PC-3 (cell line): ENCODE data around the gene HERC2. TPM values are rescaled to one million over a fixed set of nuclear protein-coding genes. Genes with fewer than 3 reads are reported as not detected.
A peak's percentile ranks its signal among the peaks of the same experiment; 100 is the strongest.

Experiments used
- ATAC-seq: fragments of 200-7000 bp; cut with Tn5 transposase; 2 replicates; pipeline ENCODE4 v1.9.1; 2020; ENCODE audit warnings: mild to moderate bottlenecking, moderate library complexity
- BruUV-seq: library from RNA; stranded (reverse); fragments of 400-500 nt; replicated peaks from 2 replicates; lab custom pipeline; 2021; lab: Mats Ljungman, UMichigan
- CTCF ChIA-PET: fragments of 300-600 bp; sonication (Branson Sonifier 250); formaldehyde crosslinking; loops from one replicate; lab custom pipeline; 2022; ENCODE audit warnings: antibody characterized with exemption; lab: Charles Lee
- POLR2A ChIA-PET: fragments of 300-600 bp; sonication (Branson Sonifier 250); formaldehyde crosslinking; loops from one replicate; lab custom pipeline; 2022; ENCODE audit warnings: antibody characterized with exemption; ENCODE audit not compliant: unreplicated experiment; lab: Charles Lee
- DNase-seq: peaks from one replicate; pipeline ENCODE4 v3.0.0-alpha.2; 2015
- H2AFZ ChIP-seq: fragments of 300-600 bp; sonication (generic); 2 replicates; pipeline ENCODE4 v1.6.0; 2016; ENCODE audit warnings: antibody characterized with exemption, low read length
- H3F3A ChIP-seq: fragments of 300-600 bp; sonication (generic); one replicate; pipeline ENCODE4 v1.6.0; 2017; ENCODE audit warnings: antibody characterized with exemption, low read length, control low read depth, mild to moderate bottlenecking; ENCODE audit not compliant: unreplicated experiment
- H3K27ac ChIP-seq: fragments of 300-600 bp; sonication (generic); 2 replicates; pipeline ENCODE4 v1.5.1; 2016; ENCODE audit warnings: mild to moderate bottlenecking, low read length
- H3K27me3 ChIP-seq: fragments of 300-600 bp; sonication (generic); 2 replicates; pipeline ENCODE4 v1.6.1; 2016; ENCODE audit warnings: low read length, mixed read lengths
- H3K36me3 ChIP-seq: fragments of 300-600 bp; sonication (generic); 2 replicates; pipeline ENCODE4 v1.6.1; 2016; ENCODE audit warnings: low read depth, mixed run types, low read length, mixed read lengths
- H3K4me1 ChIP-seq: fragments of 300-600 bp; sonication (generic); 2 replicates; pipeline ENCODE4 v1.5.1; 2016; ENCODE audit warnings: low read length; ENCODE audit not compliant: insufficient read depth
- H3K4me2 ChIP-seq: fragments of 300-600 bp; sonication (generic); 2 replicates; pipeline ENCODE4 v1.6.0; 2016; ENCODE audit warnings: low read length
- H3K4me3 ChIP-seq: fragments of 300-600 bp; sonication (generic); 2 replicates; pipeline ENCODE4 v1.5.1; 2016; ENCODE audit warnings: mild to moderate bottlenecking, low read length, mixed read lengths
- H3K79me2 ChIP-seq: fragments of 300-600 bp; sonication (generic); 2 replicates; pipeline ENCODE4 v1.6.1; 2017; ENCODE audit warnings: low read length, mixed read lengths
- H3K9ac ChIP-seq: fragments of 300-600 bp; sonication (generic); 2 replicates; pipeline ENCODE4 v1.6.0; 2016; ENCODE audit warnings: mild to moderate bottlenecking, low read length
- H3K9me2 ChIP-seq: fragments of 300-600 bp; sonication (generic); replicated peaks from 2 replicates; pipeline ENCODE4 v1.6.1; 2016; ENCODE audit warnings: mixed run types, low read length, mixed read lengths
- H3K9me3 ChIP-seq: fragments of 300-600 bp; sonication (generic); 2 replicates; pipeline ENCODE4 v1.6.1; 2016; ENCODE audit warnings: low read length, mixed read lengths
- H4K20me1 ChIP-seq: fragments of 300-600 bp; sonication (generic); 2 replicates; pipeline ENCODE4 v1.6.1; 2016; ENCODE audit warnings: low read length, mixed read lengths
- CTCF ChIP-seq: fragments of 300-600 bp; sonication (generic); conservative IDR thresholded peaks from 2 replicates; pipeline ENCODE4 v1.5.1; 2017; ENCODE audit warnings: antibody characterized with exemption, low read depth, mild to moderate bottlenecking, low read length
- EZH2 ChIP-seq: fragments of 300-600 bp; sonication (generic); IDR thresholded peaks from one replicate; pipeline ENCODE4 v1.6.1; 2017; ENCODE audit warnings: antibody characterized with exemption, mild to moderate bottlenecking, low read length; ENCODE audit not compliant: unreplicated experiment
- EZH2phosphoT487 ChIP-seq: fragments of 300-600 bp; sonication (generic); IDR thresholded peaks from 2 replicates; pipeline ENCODE4 v1.6.1; 2018; ENCODE audit warnings: mild to moderate bottlenecking, antibody characterized with exemption, low read length, borderline replicate concordance
- intact Hi-C: fragments of 100-400 bp; cut with micrococcal nuclease; formaldehyde crosslinking; loops from 2 replicates; pipeline ENCODE4 v1.9.0; 2023
- total RNA-seq: library from RNA; depleted of rRNA; stranded (reverse); fragments of >200 nt; gene quantifications from 2 replicates; pipeline ENCODE4 v1.2.3, GENCODE V29; 2014

The HERC2 gene
- total RNA-seq, 1 experiment from 2014 or later: 45.9 TPM

DNA sequence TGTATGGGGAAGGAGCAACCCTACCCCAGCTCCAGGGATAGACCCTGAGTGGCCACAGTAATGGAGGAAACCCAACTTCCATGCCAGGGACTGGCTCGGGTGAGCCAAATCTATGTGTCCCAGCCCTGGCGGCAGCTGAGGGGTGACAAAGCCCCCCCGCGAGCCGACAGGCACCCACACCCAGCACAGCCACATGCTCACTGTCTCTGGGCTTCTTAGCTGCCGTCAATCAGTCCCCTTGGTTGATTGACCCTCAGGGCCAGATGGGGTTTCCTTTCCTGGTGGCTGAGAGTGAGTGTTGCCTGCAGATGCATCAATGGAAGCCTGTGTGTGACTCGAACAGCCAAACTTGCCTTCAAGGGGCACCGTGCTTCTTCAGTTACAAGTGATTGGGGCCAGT is 220.8 kb downstream of the HERC2 start:
- ChIA-PET CTCF (no interaction called here), POLR2A (no interaction called here)
- ATAC-seq (no peak), DNase-seq (no peak)
- no peaks in the 10 kb centered on the region for H4K20me1 ChIP-seq
- H2AFZ ChIP-seq: no peak overlapping the region
- no peak overlapping the region for H3K4me2 ChIP-seq
- H3K27me3 ChIP-seq: peaks cover 7% of the 10 kb centered on the region; the same call in 1 of the 2 replicates
- no peak overlapping the region for H3K27ac ChIP-seq
- no TSS peak for BruUV-seq
- H3F3A ChIP-seq: no peaks in the 10 kb centered on the region
- TF ChIP-seq CTCF (no peak), EZH2 (no peak), EZH2phosphoT487 (no peak)
- no peak overlapping the region for H3K9ac ChIP-seq
- intact Hi-C loops: no loop called here
- no peak overlapping the region for H3K4me3 ChIP-seq
- no peaks in the 10 kb centered on the region for H3K9me2 ChIP-seq
- no peaks in the 10 kb centered on the region for H3K36me3 ChIP-seq
- H3K4me1 ChIP-seq: no peaks in the 10 kb centered on the region
- no peaks in the 10 kb centered on the region for H3K79me2 ChIP-seq
- no peaks in the 10 kb centered on the region for H3K9me3 ChIP-seq

GRCh38 chr15:28100516-28101195 is 221.3 kb downstream of the HERC2 start:
- ChIA-PET POLR2A (no interaction called here), CTCF (no interaction called here)
- BruUV-seq: no TSS peak
- no peak for ATAC-seq
- H3K27ac ChIP-seq: no peak overlapping the region
- no peaks in the 10 kb centered on the region for H4K20me1 ChIP-seq
- H2AFZ ChIP-seq: no peak overlapping the region
- intact Hi-C loops: no loop called here
- no peaks in the 10 kb centered on the region for H3K79me2 ChIP-seq
- no peak overlapping the region for H3K4me2 ChIP-seq
- DNase-seq: no peak
- peaks cover 2% of the 10 kb centered on the region for H3K4me1 ChIP-seq
- no peak for TF ChIP-seq EZH2phosphoT487
- TF ChIP-seq EZH2: no peak
- TF ChIP-seq CTCF: no peak
- no peaks in the 10 kb centered on the region for H3K36me3 ChIP-seq
- no peaks in the 10 kb centered on the region for H3K9me2 ChIP-seq
- no peak overlapping the region for H3K9ac ChIP-seq
- no peaks in the 10 kb centered on the region for H3F3A ChIP-seq
- H3K27me3 ChIP-seq: peaks cover 7% of the 10 kb centered on the region; the same call in 1 of the 2 replicates
- H3K4me3 ChIP-seq: no peak overlapping the region
- H3K9me3 ChIP-seq: no peaks in the 10 kb centered on the region

DNA sequence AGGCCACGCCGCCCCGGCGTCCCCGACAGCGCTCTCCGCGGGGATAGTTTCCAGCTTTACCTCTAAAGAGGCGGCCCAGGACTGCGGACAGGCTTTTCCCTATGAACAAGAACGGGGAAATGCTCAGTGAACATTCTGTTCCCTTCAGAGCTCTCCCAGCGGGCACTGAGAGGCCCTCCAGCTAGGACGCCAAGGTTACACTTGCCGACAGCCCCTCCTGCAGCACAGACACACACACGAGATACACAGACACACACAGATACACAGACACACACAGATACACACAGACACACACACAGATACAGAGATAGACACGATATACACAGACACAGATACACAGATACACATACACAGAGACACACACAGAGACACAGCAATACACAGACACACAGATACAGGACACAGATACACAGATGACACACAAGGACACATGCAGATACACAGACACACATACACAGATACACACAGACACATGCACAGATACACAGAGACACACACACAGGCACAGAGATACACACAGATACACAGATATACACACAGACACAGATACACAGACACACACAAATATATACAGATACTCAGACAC is 222.3 kb downstream of the HERC2 start:
- ChIA-PET POLR2A (no interaction called here), CTCF (no interaction called here)
- Histone ChIP-seq H3K4me1 (peaks cover 6% of the 10 kb centered on the region), H3K4me3 (peak overlapping the region; percentile 39; the same call in 1 of the 2 replicates), H3K9me3 (no peaks in the 10 kb centered on the region), H3K9me2 (no peaks in the 10 kb centered on the region), H2AFZ (peak overlapping the region; percentile 56; the same call in 1 of the 2 replicates), H3F3A (no peaks in the 10 kb centered on the region), H3K27me3 (peaks cover 7% of the 10 kb centered on the region; the same call in 1 of the 2 replicates), H4K20me1 (no peaks in the 10 kb centered on the region), H3K27ac (no peak overlapping the region), H3K4me2 (peak overlapping the region; percentile 63), H3K9ac (no peak overlapping the region), H3K79me2 (no peaks in the 10 kb centered on the region), H3K36me3 (no peaks in the 10 kb centered on the region)
- intact Hi-C loops: no loop called here
- BruUV-seq: no TSS peak
- DNase-seq (no peak), ATAC-seq (no peak)
- TF ChIP-seq EZH2: no peak
- no peak for TF ChIP-seq CTCF
- TF ChIP-seq EZH2phosphoT487: no peak
